Heart left ventricle (tissue), 16 donors: ENCODE results near the gene ZFPM1. TPM values are rescaled to one million over a fixed set of nuclear protein-coding genes. Genes with fewer than 3 reads are reported as not detected.

Source experiments
- ATAC-seq, 4 donors: fragments of 200-7000 bp; cut with Tn5 transposase; one replicate each; pipeline ENCODE4 v1.9.1; 2020 to 2022; ENCODE audit warnings: moderate library complexity in 4 of 4, mild to moderate bottlenecking in 3 of 4, moderate number of reproducible peaks in 1 of 4
- DNase-seq, 5 donors: peaks; one replicate each; pipeline ENCODE4 v3.0.0-alpha.2; 2020
- H3K27ac ChIP-seq, 12 donors: fragments of 200-600 bp; sonication (generic) in 4 of 12; one replicate each; pipeline versions ENCODE4 v1.5.0 to v1.8.0; 2016 to 2022; ENCODE audit warnings: mild to moderate bottlenecking in 2 of 12
- H3K27me3 ChIP-seq, 9 donors: fragments of 200-600 bp; sonication (generic) in 2 of 9; one replicate each; pipeline versions ENCODE4 v1.5.1 to v1.8.0; 2016 to 2022; ENCODE audit warnings: mild to moderate bottlenecking in 3 of 9
- H3K36me3 ChIP-seq, 9 donors: fragments of 200-600 bp; sonication (generic) in 2 of 9; one replicate each; pipeline versions ENCODE4 v1.5.0 to v1.8.0; 2018 to 2022; ENCODE audit warnings: mild to moderate bottlenecking in 2 of 9
- H3K4me1 ChIP-seq, 12 donors: fragments of 200-600 bp; sonication (generic) in 4 of 12; one replicate each; pipeline versions ENCODE4 v1.5.0 to v1.8.0; 2016 to 2022; ENCODE audit warnings: mild to moderate bottlenecking in 3 of 12
- H3K4me3 ChIP-seq, 12 donors: fragments of 200-600 bp; sonication (generic) in 4 of 12; one replicate each; pipeline versions ENCODE4 v1.5.0 to v1.8.0; 2017 to 2022; ENCODE audit warnings: mild to moderate bottlenecking in 9 of 12, moderate library complexity in 4 of 12
- H3K9me3 ChIP-seq, 12 donors: fragments of 200-600 bp; sonication (generic) in 4 of 12; one replicate each; pipeline versions ENCODE4 v1.5.0 to v1.8.0; 2016 to 2022; ENCODE audit warnings: mild to moderate bottlenecking in 1 of 12
- CTCF ChIP-seq, 12 donors: fragments of 200-600 bp; sonication (generic) in 4 of 12; IDR thresholded peaks; one replicate each; pipeline versions ENCODE4 v1.5.0 to v1.8.0; 2018 to 2022; ENCODE audit warnings: antibody characterized with exemption in 12 of 12, mild to moderate bottlenecking in 5 of 12
- POLR2A ChIP-seq, 2 donors: fragments of 450-650 bp; IDR thresholded peaks; one replicate each; pipeline ENCODE4 v1.6.1; 2017; ENCODE audit warnings: antibody characterized with exemption in 2 of 2, mild to moderate bottlenecking in 2 of 2, moderate library complexity in 2 of 2
- WGBS, 4 donors: extraction: QIAGEN DNeasy Blood & Tissue Kit in 2 of 4; methylation state at CpG; one replicate each; pipeline versions ENCODE4 v1.1.5 to v1.1.7; 2013 to 2018; 5-methylcytosine and 5-hydroxymethylcytosine counted together
- intact Hi-C, 10 donors: fragments of 100-400 bp; cut with DNase I; formaldehyde crosslinking; loops; one replicate each; pipeline versions ENCODE4 v1.11.1 to v1.14.2; 2022
- polyA plus RNA-seq, 2 donors: library from polyadenylated mRNA; stranded (reverse); fragments of 200-250 nt; gene quantifications; one replicate each; pipeline ENCODE4 v1.2.3, GENCODE V29; 2013
- total RNA-seq, 9 donors: library from RNA; depleted of rRNA in 2 of 9; stranded (reverse); fragments of >200 nt in 2 of 9; fragmentation: NEBNext Ultra II Directional in 3 of 9; extraction: Animal tissue kit (Norgen Biotek cat#: 25700) in 3 of 9; gene quantifications; one replicate each; pipeline versions ENCODE4 v1.1.0 to v1.2.4, GENCODE V29; 2016 to 2023
- donor health status: ischemic (EF 13 %, LVEDD 7.1; RV severe dilation, severe dysfunction).
- donor health status: healthy with polysubstance abuse.
- donor health status: DM: no; HTN: yes; CAD: no.
- donor health status: DM: no; HTN: no; CAD: no.
- donor health status: ischemic (EF 25% LVEDD 6.9; RV normal size, moderate dysfunction).
- donor health status: ischemic (EF 25% LVEDD 5.7; RV mildly dilated, moderate dysfunction).
- donor health status: healthy.
- donor health status: DM: yes; HTN: yes; CAD: no.
- donor health status: ischemic (EF 35%, LVEDD 5.7; RV mildly dilated, moderate dysfunction).
- donor health status: nonischemic (EF 11% LVEDD 7.7; RV severe dilation, severe dysfunction).
- donor health status: DM: yes; HTN: yes; CAD: no.
- donor health status: PGD.
- donor health status: ischemic (EF 29% LVEDD 5.4; RV normal size, mild dysfunction).
- donor health status: nonischemic (EF 23%, LVEDD 6.1; RV moderate dilation, normal function).

ZFPM1 gene
- total and polyA plus RNA-seq, 11 donors, result 1.3 to 6.3 (median 4.1) TPM

GRCh38 chr16:88449267-88449561, 3.9 kb upstream of the ZFPM1 start:
- intact Hi-C loops, result loop anchor here in 2 of 10 donors (5.0 to 10.0 kb wide), 2 partner anchors 113 to 116 kb away; no protein-coding TSS in a partner anchor
- Histone ChIP-seq H3K36me3 (no peaks in the 10 kb centered on the region), H3K4me1 (peaks cover 0 to 20% (median 13%) of the 10 kb centered on the region in 12 donors), H3K9me3 (no peaks in the 10 kb centered on the region), H3K4me3 (no peak overlapping the region), H3K27ac (no peak overlapping the region), H3K27me3 (peaks cover 0 to 6% (median 0%) of the 10 kb centered on the region in 9 donors)
- DNase-seq (no peak), ATAC-seq (no peak)
- TF ChIP-seq POLR2A (IDR thresholded peaks at IDR 0.05), result no peak
- TF ChIP-seq CTCF (IDR thresholded peaks at IDR 0.05), result no peak
- WGBS, 4 donors, result 68 to 71% (median 71%) methylated on average over 5 of the region's 5 CpGs

DNA sequence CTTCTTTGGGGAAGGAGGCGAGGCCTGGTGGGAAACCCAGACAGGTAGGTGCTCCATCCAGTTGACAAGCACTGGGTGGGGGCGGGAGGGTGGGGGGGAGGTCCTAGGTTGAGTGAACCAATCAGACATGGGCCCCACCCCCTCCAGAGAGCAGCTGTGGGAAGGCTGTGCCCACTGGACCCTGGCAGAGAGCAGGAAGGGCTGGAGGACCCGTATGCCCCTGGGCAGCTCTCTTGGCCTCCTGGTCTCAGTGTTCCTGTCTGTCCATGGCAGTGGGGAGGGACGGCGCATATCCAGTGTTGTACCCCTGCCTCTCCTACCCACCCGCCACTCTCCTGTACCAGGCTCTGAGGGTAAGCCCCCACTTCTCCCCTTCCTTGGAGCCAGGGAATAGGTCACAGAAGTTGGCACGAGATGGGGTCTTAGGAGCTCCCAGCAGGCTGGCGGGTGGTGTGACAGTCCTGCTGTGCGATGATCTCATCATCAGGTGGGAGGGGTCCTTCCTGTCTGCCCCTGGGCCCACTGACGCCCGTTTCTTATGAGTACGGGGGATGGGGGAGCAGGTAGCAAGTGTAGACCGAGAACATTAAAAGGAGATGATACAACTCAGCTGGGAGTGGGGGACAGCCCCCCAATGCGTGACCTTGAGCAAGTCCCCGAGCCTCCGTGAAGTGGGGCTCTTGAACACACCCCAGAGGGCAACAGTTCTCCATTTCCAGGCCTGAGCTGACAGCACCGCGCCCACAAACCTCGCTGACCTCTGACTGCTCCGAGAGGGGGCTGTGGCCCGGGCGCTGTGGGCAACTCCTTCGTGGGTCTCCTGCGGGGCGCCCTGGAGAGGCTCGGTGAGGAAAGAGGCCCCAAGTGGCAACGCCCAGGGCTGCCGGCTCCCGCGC, 1.2 kb upstream of the ZFPM1 start:
- Histone ChIP-seq H3K36me3 (no peaks in the 10 kb centered on the region), H3K4me3 (peak overlapping the region in 10 of 12 donors; percentile 50 to 85 (median 66)), H3K9me3 (no peaks in the 10 kb centered on the region), H3K27me3 (peaks cover 0 to 22% (median 0%) of the 10 kb centered on the region in 9 donors), H3K27ac (peak overlapping the region in 10 of 12 donors; percentile 33 to 79 (median 70)), H3K4me1 (peaks cover 7 to 40% (median 27%) of the 10 kb centered on the region in 12 donors)
- ATAC-seq (no peak), DNase-seq (no peak)
- WGBS, 4 donors, result 51 to 56% (median 53%) methylated on average over 25 to 30 of the region's 30 CpGs
- intact Hi-C loops, result loop anchor here in 3 of 10 donors (1.0 to 10.0 kb wide), 3 partner anchors 118 to 765 kb away; partner anchors contain the start of genes CTU2 (in 1 of the 3), RNF166 (in 1 of the 3), ZC3H18 (in 1 of the 3) and ZNF778 (in 1 of the 3)
- no peak for TF ChIP-seq POLR2A (IDR thresholded peaks at IDR 0.05)
- no peak for TF ChIP-seq CTCF (IDR thresholded peaks at IDR 0.05)

- ATAC-seq (peak; percentile 87 to 92 (median 92)), DNase-seq (peak; percentile 97 to 99 (median 98))
- Histone ChIP-seq H3K36me3 (no peaks in the 10 kb centered on the region), H3K4me1 (peaks cover 7 to 45% (median 27%) of the 10 kb centered on the region in 12 donors), H3K9me3 (no peaks in the 10 kb centered on the region), H3K27me3 (peaks cover 0 to 22% (median 0%) of the 10 kb centered on the region in 9 donors), H3K27ac (peak overlapping the region in 11 of 12 donors; percentile 26 to 79 (median 69)), H3K4me3 (peak overlapping the region; percentile 27 to 85 (median 64))
- WGBS, 4 donors, result 1 to 7% (median 3%) methylated on average over 9 to 72 of the region's 72 CpGs
- intact Hi-C loops, result loop anchor here in 3 of 10 donors (1.0 to 10.0 kb wide), 3 partner anchors 118 to 765 kb away; partner anchors contain the start of genes CTU2 (in 1 of the 3), RNF166 (in 1 of the 3), ZC3H18 (in 1 of the 3) and ZNF778 (in 1 of the 3)
- TF ChIP-seq POLR2A (IDR thresholded peaks at IDR 0.05), result no peak
Observed at GRCh38 chr16:88452482-88453216, 431 bp upstream of the ZFPM1 start.

DNA sequence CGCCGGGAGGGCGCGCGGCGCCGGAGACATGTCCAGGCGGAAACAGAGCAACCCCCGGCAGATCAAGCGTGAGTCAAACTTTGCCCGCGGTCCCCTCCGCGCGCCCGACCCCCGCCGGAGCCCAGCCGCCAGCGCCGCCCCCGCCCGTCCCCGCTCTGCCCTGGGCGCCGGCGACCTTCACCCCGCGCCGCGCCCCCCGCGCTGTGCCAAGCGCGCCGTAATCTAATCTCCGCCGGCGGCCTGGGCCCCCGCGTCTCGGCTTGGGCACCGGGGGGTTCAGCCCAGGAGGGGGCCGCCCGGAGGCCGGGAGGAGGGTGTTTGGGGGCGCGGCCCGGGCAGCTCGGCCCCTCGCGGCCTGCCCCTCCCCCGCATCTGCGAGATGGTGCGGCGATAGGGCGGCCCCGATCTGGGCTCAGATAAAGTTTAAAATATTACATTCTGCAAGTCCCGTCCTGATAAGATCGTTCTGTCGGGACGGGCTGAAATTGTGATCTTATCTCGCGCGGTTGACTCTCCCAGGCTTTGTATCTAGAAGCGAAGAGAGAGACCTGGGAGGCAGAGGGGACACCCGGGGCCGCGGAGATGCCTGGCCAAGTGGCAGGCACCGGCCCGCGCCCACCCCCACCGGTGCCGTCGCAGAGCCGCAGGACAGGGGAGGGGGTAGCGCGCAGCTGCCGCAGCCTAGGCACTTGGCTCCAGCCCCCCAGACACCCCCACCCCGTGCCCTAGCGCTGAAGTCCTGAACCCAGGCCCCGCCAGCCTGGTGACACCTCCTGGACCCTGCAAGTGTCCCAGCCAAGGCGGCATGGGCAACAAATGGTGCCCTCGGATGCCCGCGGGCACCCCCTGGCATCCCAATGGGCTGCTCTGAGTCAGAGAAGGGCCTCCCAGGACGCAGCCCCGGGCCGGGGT, 787 bp downstream of the ZFPM1 start:
- no peak for TF ChIP-seq POLR2A (IDR thresholded peaks at IDR 0.05)
- TF ChIP-seq CTCF (IDR thresholded peaks at IDR 0.05), result no peak
- H3K4me3 ChIP-seq, result peak overlapping the region; percentile 48 to 85 (median 66)
- no peaks in the 10 kb centered on the region for H3K9me3 ChIP-seq
- H3K27ac ChIP-seq, result peak overlapping the region in 5 of 12 donors; percentile 21 to 76 (median 55)
- peaks cover 7 to 48% (median 27%) of the 10 kb centered on the region in 12 donors for H3K4me1 ChIP-seq
- H3K36me3 ChIP-seq, result no peaks in the 10 kb centered on the region
- intact Hi-C loops, result loop anchor here in 2 of 10 donors (5.0 to 10.0 kb wide), 2 partner anchors 251 to 763 kb away; partner anchors contain the start of genes CTU2 (in 1 of the 2), RNF166 (in 1 of the 2) and ZNF778 (in 1 of the 2)
- DNase-seq (no peak), ATAC-seq (no peak)
- H3K27me3 ChIP-seq, result peaks cover 0 to 22% (median 0%) of the 10 kb centered on the region in 9 donors
- 2% methylated on average over 28 to 89 of the region's 89 CpGs for WGBS, 4 donors
